Esophagus muscularis mucosa (tissue), 3 donors: Measurements from ENCODE around the gene PLK3.

Source experiments
- POLR2A ChIP-seq: fragments of 450-650 bp; IDR thresholded peaks from one replicate; pipeline ENCODE4 v1.6.1; 2017; ENCODE audit warnings: antibody characterized with exemption, moderate library complexity, mild to moderate bottlenecking, low read depth
- POLR2AphosphoS5 ChIP-seq, 2 donors: sonication (generic); formaldehyde crosslinking; IDR thresholded peaks; one replicate each; pipeline ENCODE4 v1.6.1; 2017; ENCODE audit warnings: antibody characterized with exemption in 2 of 2
- TF ChIP-seq, protein P1 (sequence below), 3 experiments: fragments of 200-600 bp in 2 of 3; fragments of 450-650 bp in 1 of 3; sonication (generic) in 2 of 3; IDR thresholded peaks; one replicate each; pipeline ENCODE4 v1.5.1; 2017 to 2019; ENCODE audit warnings: antibody characterized with exemption in 3 of 3, mild to moderate bottlenecking in 2 of 3, moderate library complexity in 1 of 3

DNA sequence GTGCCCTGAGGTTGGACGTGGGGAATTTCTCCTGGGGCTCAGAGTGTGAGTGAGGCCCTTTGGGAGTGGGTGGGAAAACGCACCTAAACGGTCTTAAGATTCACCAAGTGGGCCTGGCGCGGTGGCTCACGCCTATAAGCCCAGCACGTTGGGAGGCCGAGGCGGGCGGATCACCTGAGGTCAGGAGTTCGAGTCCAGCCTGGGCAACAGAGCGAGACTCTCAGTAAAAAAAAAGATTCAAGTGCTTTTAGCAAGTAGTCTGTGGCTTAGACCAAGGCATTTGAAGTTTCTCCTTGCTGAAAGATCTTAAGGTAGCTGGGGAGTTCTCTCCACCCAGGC, 23.5 kb upstream of the PLK3 start:
- TF ChIP-seq POLR2A = no peak
- TF ChIP-seq, protein P1, sequence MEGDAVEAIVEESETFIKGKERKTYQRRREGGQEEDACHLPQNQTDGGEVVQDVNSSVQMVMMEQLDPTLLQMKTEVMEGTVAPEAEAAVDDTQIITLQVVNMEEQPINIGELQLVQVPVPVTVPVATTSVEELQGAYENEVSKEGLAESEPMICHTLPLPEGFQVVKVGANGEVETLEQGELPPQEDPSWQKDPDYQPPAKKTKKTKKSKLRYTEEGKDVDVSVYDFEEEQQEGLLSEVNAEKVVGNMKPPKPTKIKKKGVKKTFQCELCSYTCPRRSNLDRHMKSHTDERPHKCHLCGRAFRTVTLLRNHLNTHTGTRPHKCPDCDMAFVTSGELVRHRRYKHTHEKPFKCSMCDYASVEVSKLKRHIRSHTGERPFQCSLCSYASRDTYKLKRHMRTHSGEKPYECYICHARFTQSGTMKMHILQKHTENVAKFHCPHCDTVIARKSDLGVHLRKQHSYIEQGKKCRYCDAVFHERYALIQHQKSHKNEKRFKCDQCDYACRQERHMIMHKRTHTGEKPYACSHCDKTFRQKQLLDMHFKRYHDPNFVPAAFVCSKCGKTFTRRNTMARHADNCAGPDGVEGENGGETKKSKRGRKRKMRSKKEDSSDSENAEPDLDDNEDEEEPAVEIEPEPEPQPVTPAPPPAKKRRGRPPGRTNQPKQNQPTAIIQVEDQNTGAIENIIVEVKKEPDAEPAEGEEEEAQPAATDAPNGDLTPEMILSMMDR (IDR thresholded peaks at IDR 0.05) = no peak
- no peak for TF ChIP-seq POLR2AphosphoS5 (IDR thresholded peaks at IDR 0.05)
